ENCODE data around the gene DPH6.
"Not testable (repeated sequence)": the region's sequence is repeated elsewhere in the genome, so short reads cannot be mapped to it uniquely, and the experiment has no call there.

Gene DPH6

GRCh38 chr15:35484231-35484945 is 61.6 kb downstream of the DPH6 start:
- no peak for DNase-seq

GRCh38 chr15:35481992-35482391 is 64.0 kb downstream of the DPH6 start:
- no peak for DNase-seq

DNA sequence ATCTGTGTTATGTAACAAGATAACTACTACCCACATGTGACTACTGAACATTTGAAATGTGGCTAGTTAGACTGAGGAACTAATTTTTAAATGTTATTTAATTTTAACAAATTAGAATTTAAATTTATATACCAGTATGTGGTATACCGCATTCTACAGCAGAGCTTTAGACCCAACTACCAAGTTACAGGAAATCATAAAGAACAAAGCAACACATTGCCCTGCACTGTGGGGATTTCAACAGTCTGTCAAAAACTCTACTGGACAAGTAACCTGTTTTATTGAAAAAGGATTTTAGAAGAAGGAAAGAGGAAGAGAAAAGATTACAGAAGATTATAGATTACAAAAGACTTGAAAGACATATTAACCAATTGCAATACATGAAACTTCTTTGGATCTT is 64.9 kb downstream of the DPH6 start:
- no peak for DNase-seq

DNA sequence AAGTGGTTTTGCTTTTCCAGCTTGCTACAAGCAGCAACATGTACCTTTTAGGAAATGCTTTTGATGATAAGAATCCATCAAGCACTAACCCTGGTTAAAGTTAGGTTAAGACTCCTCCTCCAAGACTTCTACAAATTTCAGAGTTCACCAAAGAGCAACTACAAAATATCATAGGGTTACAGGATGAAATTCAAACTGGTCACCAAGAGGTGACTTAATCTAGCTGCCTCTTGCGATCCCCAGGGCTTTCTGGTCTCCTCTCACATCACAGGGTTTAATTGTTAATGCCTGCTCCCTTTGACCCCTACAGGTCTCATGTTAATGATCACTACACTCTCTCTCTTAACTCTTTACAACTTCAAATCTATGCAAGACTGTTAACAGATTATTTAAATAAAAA is 66.5 kb downstream of the DPH6 start:
- DNase-seq: no peak

- no peak for DNase-seq
These were observed 68.4 kb downstream of the DPH6 start for GRCh38 chr15:35477312-35478262.

- DNase-seq: no peak
These were observed 74.9 kb downstream of the DPH6 start for GRCh38 chr15:35471024-35471423.

GRCh38 chr15:35470441-35470840 is 75.5 kb downstream of the DPH6 start:
- DNase-seq: no peak

DNA sequence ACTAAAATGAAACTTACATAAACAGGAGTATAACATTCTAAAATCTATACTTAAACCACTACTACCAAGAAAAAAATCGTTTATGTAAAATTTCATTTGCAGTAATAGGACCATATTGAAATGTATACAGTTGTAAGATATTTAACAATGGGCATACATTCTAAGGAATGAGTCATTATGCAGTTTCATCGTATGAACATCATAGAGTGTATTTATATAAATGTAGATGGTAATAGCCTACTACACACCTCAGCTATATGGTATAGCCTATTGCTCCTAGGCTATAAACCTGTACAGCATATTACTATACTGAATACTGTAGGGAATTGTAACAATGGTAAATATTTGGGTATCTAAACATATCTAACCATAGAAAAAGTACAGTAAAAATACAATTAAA is 79.5 kb downstream of the DPH6 start:
- DNase-seq: no peak

- no peak for DNase-seq
These were observed 80.2 kb downstream of the DPH6 start for GRCh38 chr15:35465783-35466182.

DNA sequence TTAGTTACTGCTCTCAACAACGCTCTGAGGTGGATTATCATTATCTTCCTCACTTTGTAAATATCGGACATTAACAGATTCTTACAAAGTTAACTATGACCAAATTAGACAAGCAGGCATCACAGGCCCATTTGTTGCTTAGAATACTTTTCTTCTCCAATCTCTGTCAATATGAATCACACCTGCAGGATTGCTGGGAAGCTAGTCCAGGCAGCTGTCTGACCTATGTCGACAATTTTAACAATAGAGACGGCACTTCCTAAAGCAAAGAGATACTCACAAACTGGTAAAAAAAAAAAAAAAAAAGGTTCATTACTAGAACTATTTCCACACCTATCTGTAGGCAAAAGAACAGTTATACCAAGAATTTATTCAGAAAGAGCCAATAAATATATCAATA is 85.3 kb downstream of the DPH6 start:
- DNase-seq: no peak

- no peak for DNase-seq
These were observed 87.6 kb downstream of the DPH6 start for GRCh38 chr15:35458176-35458856.

GRCh38 chr15:35455201-35455600 is 90.8 kb downstream of the DPH6 start:
- no peak for DNase-seq

- no peak for DNase-seq
These were observed 95.5 kb downstream of the DPH6 start for GRCh38 chr15:35450492-35450891.

GRCh38 chr15:35448294-35448693 is 97.7 kb downstream of the DPH6 start:
- DNase-seq: no peak

DNA sequence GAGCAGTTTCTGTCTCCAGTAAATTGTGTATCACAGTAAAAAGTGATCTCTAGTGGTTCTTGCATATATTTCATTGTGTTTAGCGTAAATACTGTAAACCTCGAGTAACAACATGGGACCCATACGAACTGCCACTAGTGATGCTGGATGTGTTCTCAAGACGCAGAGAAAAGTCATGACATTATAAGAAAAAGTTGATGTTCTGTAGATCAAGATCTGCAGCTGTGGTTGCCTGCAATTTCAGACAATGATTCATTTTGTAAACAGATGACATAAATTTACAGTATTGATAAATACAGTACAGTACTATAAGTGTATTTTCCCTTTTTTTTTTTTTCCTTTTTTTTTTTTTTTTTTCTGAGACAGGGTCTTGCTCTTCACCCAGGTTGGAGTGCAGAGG is 100.1 kb downstream of the DPH6 start:
- no peak for DNase-seq

- no peak for DNase-seq
These were observed 101.3 kb downstream of the DPH6 start for GRCh38 chr15:35444557-35445204.

DNA sequence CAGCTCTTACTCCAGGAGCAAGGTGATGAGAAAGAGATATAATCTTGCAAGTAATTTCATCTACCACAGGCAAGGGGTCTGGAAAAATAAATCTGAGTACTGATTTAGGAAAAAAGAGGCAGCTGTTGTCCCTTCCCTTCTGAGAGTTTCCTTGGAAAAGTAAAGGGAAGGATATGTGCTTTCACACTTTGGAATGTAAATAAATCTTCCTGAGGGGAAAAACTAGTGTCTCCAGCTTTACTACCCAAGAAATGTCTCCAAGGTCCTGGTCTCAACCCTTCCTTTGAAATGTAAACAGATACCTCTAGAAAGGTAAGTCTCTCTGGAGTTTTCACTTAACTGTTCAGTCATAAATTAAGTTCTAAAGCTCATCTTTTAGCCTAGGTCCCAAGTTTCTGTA is 102.6 kb downstream of the DPH6 start:
- no peak for DNase-seq

DNA sequence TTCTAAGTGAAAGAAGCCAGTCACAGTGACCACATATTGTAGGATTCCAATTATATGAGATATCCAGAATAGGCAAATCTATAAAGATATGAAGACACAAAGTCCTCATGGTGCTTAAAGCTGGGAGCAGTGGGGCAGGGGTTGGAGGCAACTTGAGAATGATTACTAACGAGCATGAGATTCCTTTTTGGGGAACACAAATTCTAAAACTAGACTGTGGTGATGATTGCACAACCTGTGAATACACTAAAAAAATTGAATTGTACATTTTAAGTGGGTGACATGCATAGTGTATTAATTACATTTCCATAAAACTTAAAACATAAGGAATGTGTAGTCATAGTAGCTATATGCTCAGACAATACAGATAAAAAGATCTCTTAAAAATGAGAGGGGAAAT is 103.2 kb downstream of the DPH6 start:
- no peak for DNase-seq

DNA sequence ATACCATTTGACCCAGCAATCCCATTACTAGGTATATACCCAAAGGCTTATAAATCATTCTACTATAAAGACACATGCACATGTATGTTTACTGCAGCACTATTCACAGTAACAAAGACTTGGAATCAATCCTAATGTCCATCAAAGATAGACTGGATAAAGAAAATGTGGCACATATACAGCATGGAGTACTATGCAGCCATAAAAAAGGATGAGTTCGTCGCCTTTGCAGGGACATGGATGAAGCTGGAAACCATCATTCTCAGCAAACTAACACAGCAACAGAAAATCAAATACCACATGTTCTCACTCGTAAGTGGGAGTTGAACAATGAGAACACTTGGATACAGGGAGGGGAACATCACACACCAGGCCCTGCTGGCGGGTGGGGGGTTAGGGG is 104.7 kb downstream of the DPH6 start:
- DNase-seq: not testable (repeated sequence)

DNA sequence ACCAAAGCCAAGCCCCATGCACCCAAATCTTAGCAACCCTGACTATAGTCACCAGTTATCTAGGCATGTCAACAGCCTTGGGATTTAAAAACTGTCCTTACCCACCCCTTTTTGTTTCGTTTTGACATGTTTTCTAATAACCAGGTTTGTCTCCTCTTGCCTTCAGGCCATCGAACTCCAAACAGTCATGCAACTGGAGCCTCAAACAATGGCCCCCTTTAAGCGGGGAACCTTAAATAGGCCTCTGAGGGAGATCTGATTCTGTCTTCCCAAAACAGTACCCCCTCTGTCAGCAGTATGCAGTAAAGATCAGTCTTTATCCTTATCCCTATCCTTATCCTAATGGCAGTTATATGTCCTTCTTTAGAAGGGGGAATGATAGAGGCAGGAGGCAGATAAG is 105.7 kb downstream of the DPH6 start:
- DNase-seq: no peak

DNA sequence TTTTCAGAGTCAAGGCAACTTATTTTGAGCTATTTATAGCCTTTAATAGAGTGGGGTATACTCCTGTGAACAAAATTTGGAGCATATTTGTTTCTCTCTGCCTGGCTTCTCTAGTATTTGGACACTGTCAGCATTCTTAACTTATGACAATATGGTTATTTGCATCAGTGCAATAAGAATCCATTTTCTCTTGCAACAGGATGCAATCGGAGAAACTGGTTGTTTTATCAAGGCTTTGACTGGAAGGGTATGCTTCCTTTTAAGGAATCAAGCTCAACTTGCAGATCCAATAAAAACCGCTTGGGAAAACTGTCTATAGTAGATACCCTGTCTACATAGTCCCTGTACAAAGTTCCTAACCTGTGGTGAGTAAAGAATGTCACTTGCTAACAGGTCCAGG is 106.7 kb downstream of the DPH6 start:
- no peak for DNase-seq

GRCh38 chr15:35437157-35437556 is 108.8 kb downstream of the DPH6 start:
- no peak for DNase-seq

- DNase-seq: no peak
These were observed 109.5 kb downstream of the DPH6 start for GRCh38 chr15:35436422-35436821.
